ENCODE results near the gene RBM19.

The RBM19 gene

DNA sequence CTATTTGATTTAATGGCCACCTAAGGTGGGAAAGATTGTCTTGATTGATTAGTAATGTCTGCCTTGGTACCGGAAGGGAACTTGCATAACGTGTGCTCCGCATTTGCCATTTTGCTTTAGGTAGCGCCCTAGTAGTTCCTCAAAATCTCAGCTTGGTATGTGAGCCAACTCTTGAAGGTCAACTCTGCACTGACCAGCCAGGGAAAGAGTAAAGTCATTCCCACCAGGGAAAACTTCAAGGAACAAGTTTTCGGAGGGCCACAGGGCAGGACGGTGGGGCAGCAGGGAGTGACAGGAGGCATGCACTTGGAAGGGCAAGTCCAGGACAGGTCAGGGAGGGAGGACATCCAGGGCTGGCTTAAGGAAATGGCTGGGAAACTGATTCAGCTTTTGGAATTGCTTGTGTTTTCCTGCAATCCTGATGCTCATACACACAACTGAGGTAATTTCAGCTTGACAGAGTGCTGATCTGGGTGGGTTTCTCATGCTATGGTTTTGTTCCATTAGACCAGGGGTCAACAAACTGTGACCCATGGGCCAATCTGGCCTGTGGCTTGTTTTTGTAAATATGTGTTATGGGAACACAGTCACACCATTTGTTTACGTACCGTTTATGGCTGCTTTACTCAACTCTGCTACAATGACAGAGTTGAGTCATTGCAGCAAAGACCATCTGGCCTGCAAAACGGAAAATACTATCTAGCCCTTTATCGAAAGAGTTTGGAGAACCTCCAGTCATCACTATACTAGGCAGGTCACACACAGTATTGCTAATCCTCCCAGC, 184.5 kb downstream of the RBM19 start:
- Histone ChIP-seq H3K9me3 (ENCODE audit: insufficient read depth, low read depth, low read length) (no peaks in the 10 kb centered on the region), H3K4me1 (ENCODE audit: insufficient read depth, low read length) (peaks cover 6% of the 10 kb centered on the region; the same call in 1 of the 2 replicates), H3K27ac (ENCODE audit: low read depth, low read length) (no peak overlapping the region), H3K27me3 (ENCODE audit: insufficient read depth, low read length) (no peaks in the 10 kb centered on the region), H3K4me3 (ENCODE audit: low read length) (no peak overlapping the region), H3K36me3 (ENCODE audit: insufficient read depth, low read length) (no peaks in the 10 kb centered on the region), H3K9ac (ENCODE audit: low read depth, low read length) (no peak overlapping the region)
- WGBS: 87% methylated on average over 10 of the region's 10 CpGs

DNA sequence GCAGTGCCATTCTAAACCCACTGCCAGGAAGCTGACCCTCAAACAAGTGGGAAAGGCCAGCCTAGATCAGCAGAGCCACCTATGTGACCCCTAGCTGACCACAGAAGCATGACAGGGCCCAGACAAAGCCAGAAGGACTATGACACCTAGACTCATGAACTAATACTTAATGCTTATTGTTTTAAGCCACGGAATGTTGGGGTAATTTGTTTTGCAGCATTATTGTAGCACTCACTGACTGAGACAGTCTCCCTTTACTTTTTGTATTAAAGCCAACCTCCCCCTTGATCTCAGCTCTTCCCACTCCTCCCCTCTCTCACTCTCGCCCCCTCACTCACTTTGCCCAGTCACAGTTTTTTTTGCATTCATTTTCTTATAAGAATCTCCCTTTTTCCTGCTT, 186.4 kb downstream of the RBM19 start:
- no peak overlapping the region for H3K9ac ChIP-seq (ENCODE audit: low read depth, low read length)
- no peaks in the 10 kb centered on the region for H3K9me3 ChIP-seq (ENCODE audit: insufficient read depth, low read depth, low read length)
- 80% methylated on average over 1 of the region's 2 CpGs for WGBS

DNA sequence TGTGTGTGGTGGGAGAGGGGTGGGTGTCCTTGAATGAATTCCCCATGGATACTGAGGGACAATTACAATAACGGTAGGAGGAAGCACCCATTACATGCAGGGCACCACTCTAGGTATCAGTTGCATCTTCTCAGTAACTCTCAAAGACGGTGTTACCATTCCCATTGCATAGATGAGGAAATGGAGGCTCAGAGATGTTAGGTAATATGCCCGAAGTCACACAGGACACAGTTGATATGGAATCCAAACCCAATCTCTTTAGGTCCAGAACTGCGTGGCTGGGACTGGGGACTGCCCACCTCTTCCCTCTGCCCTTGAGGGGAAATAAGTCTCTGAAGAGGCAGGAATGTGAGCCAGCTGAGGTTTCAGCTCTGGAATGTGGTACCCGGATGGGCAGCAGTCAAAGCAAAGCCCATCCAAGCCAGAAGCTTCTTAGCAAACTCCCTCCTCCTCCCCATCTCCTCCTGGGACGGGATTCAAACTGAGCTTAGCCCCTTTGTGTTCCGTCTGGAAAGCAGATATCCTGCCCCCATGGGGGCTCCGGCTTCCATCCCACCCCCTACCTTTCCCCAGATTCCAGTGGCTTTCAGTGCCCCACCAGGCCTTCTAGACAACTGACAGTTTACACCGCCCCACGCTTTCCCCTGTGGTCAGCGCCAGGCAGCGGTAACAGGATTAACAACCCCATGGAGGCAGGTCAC, 187.5 kb downstream of the RBM19 start:
- H3K9ac ChIP-seq (ENCODE audit: low read depth, low read length): no peak overlapping the region
- H3K27me3 ChIP-seq (ENCODE audit: insufficient read depth, low read length): no peaks in the 10 kb centered on the region
- 29% methylated on average over 12 of the region's 12 CpGs for WGBS
- H3K36me3 ChIP-seq (ENCODE audit: insufficient read depth, low read length): no peaks in the 10 kb centered on the region
- no peaks in the 10 kb centered on the region for H3K9me3 ChIP-seq (ENCODE audit: insufficient read depth, low read depth, low read length)
- peaks cover 6% of the 10 kb centered on the region; the same call in 1 of the 2 replicates for H3K4me1 ChIP-seq (ENCODE audit: insufficient read depth, low read length)
- H3K4me3 ChIP-seq (ENCODE audit: low read length): no peak overlapping the region
- H3K27ac ChIP-seq (ENCODE audit: low read depth, low read length): no peak overlapping the region

More for the DNA sequence above, 186.4 kb downstream of the RBM19 start:
- no peaks in the 10 kb centered on the region for H3K36me3 ChIP-seq (ENCODE audit: insufficient read depth, low read length)
- no peak overlapping the region for H3K27ac ChIP-seq (ENCODE audit: low read depth, low read length)
- no peaks in the 10 kb centered on the region for H3K27me3 ChIP-seq (ENCODE audit: insufficient read depth, low read length)
- H3K4me3 ChIP-seq (ENCODE audit: low read length): no peak overlapping the region
- peaks cover 6% of the 10 kb centered on the region; the same call in 1 of the 2 replicates for H3K4me1 ChIP-seq (ENCODE audit: insufficient read depth, low read length)

DNA sequence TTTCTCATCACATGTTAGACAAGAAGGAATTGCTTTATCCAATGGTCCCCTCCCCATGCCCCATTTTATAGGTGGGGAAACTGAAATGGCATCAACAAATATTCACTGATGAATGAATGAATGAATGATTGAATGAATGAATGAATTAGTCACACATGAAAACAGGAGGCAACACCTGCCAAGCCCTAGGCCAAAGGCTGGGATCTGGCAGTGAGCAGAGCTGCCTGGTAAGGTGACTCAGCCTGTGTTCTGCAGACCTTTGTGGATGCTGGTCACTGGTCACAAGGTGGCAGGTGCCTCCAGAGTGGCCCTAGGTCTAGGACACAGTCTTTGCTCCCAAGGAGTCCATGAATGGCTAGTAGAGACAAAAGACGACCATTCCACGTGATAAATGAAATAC, 188.4 kb downstream of the RBM19 start:
- H3K36me3 ChIP-seq (ENCODE audit: insufficient read depth, low read length): no peaks in the 10 kb centered on the region
- peaks cover 6% of the 10 kb centered on the region; the same call in 1 of the 2 replicates for H3K4me1 ChIP-seq (ENCODE audit: insufficient read depth, low read length)
- H3K9me3 ChIP-seq (ENCODE audit: insufficient read depth, low read depth, low read length): no peaks in the 10 kb centered on the region
- no peak overlapping the region for H3K27ac ChIP-seq (ENCODE audit: low read depth, low read length)
- no peak overlapping the region for H3K9ac ChIP-seq (ENCODE audit: low read depth, low read length)
- no peak overlapping the region for H3K4me3 ChIP-seq (ENCODE audit: low read length)
- WGBS: 91% methylated on average over 2 of the region's 2 CpGs
- H3K27me3 ChIP-seq (ENCODE audit: insufficient read depth, low read length): no peaks in the 10 kb centered on the region

DNA sequence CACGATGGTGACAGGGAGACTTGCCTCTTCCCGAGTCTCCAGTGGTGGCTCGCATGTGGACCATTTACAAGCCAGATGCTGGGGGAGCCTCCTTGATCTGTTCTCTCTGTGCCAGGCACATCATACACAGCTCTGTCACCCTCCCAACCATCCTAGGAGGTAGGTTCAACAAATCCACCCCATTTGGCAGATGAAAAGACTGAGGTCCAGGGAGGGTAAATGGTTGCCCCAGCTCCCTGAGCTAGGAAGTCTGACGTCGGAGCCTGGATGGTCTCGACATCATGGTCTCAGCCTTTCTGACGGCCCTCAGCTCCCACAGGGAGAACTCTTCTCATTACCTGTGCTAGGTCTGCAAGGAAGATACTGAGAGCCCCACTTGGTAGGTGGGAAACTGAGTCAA, 189.6 kb downstream of the RBM19 start:
- Histone ChIP-seq H3K4me1 (ENCODE audit: insufficient read depth, low read length) (peaks cover 6% of the 10 kb centered on the region; the same call in 1 of the 2 replicates), H3K4me3 (ENCODE audit: low read length) (no peak overlapping the region), H3K9me3 (ENCODE audit: insufficient read depth, low read depth, low read length) (no peaks in the 10 kb centered on the region), H3K27ac (ENCODE audit: low read depth, low read length) (no peak overlapping the region), H3K9ac (ENCODE audit: low read depth, low read length) (no peak overlapping the region), H3K36me3 (ENCODE audit: insufficient read depth, low read length) (no peaks in the 10 kb centered on the region), H3K27me3 (ENCODE audit: insufficient read depth, low read length) (no peaks in the 10 kb centered on the region)
- WGBS: 92% methylated on average over 7 of the region's 7 CpGs

DNA sequence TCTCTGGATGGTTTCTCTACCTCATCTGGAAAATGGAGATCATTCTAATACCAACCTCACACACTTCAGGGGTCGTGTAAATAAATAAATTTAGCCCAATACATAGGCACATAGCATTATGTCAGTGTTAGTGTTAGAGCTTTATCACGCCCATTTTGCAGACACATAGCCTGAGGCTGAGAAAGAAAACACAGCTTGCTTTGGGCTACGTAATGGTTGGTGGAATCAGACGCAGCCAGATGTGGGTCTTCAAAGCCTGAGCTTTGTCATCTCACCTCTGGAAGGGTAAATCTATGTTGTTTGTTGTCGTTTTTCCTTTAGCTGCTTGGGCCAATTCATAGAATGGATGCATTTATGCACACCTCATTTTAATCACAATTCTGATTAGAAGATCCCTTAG, 191.6 kb downstream of the RBM19 start:
- 95% methylated on average over 5 of the region's 5 CpGs for WGBS

DNA sequence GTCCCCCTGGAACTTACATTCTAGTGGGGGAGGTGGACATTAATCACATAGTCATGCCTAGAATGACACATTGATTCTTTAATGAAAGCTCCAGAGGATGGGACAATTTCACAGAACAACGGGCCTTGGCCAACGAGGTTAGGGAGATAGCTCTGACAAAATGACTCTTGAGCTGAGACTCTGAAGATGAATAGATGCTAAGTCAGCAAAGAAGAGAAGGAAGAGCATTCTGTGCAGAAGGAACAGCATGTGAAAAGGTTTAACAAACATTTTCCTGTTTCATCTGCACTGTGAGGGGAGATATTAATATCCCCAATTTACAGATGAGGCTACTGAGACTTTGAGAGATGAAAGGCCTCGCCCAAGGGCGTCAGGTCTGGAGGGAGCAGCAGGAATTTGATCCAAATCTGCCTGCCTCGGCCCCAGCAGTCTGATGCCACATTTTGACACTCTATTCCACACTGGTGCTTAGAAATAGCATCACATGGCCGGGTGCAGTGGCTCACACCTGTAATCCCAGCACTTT, 193.6 kb downstream of the RBM19 start:
- Histone ChIP-seq H3K4me3 (ENCODE audit: low read length) (no peak overlapping the region), H3K27me3 (ENCODE audit: insufficient read depth, low read length) (no peaks in the 10 kb centered on the region), H3K4me1 (ENCODE audit: insufficient read depth, low read length) (no peaks in the 10 kb centered on the region), H3K27ac (ENCODE audit: low read depth, low read length) (no peak overlapping the region), H3K36me3 (ENCODE audit: insufficient read depth, low read length) (no peaks in the 10 kb centered on the region), H3K9me3 (ENCODE audit: insufficient read depth, low read depth, low read length) (no peaks in the 10 kb centered on the region), H3K9ac (ENCODE audit: low read depth, low read length) (no peak overlapping the region)
- 90% methylated on average over 6 of the region's 6 CpGs for WGBS

More for the DNA sequence above, 191.6 kb downstream of the RBM19 start:
- Histone ChIP-seq H3K9ac (ENCODE audit: low read depth, low read length) (no peak overlapping the region), H3K4me3 (ENCODE audit: low read length) (no peak overlapping the region), H3K9me3 (ENCODE audit: insufficient read depth, low read depth, low read length) (no peaks in the 10 kb centered on the region), H3K27ac (ENCODE audit: low read depth, low read length) (no peak overlapping the region), H3K4me1 (ENCODE audit: insufficient read depth, low read length) (peaks cover 6% of the 10 kb centered on the region; the same call in 1 of the 2 replicates), H3K27me3 (ENCODE audit: insufficient read depth, low read length) (no peaks in the 10 kb centered on the region), H3K36me3 (ENCODE audit: insufficient read depth, low read length) (no peaks in the 10 kb centered on the region)

DNA sequence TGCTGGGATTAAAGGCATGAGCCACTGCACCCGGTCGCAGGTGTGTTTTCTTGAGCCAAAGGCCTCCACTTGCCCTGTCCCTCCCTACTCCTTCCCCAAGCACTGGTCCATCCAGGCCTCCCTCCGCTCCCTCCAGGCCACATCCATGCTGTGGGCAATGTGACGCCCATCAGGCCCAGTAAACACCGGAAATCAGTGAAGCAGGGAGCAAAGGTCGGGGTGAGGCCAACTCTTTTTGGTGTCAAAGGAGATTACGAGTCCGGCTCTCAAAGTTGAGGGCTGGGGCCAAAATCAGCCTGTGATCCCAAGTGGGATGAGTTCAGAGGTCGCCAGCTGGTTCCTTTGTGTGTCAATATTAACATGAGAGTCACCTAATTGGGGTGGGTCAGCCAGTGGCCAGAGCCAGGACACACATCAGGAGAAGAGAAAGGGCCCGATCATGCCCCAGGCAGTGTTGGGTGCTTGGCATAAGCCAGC, 195.7 kb downstream of the RBM19 start:
- H3K27ac ChIP-seq (ENCODE audit: low read depth, low read length): no peak overlapping the region
- no peak overlapping the region for H3K4me3 ChIP-seq (ENCODE audit: low read length)
- peaks cover 6% of the 10 kb centered on the region; the same call in 1 of the 2 replicates for H3K4me1 ChIP-seq (ENCODE audit: insufficient read depth, low read length)
- H3K36me3 ChIP-seq (ENCODE audit: insufficient read depth, low read length): no peaks in the 10 kb centered on the region
- H3K9ac ChIP-seq (ENCODE audit: low read depth, low read length): no peak overlapping the region
- H3K9me3 ChIP-seq (ENCODE audit: insufficient read depth, low read depth, low read length): no peaks in the 10 kb centered on the region
- 90% methylated on average over 9 of the region's 10 CpGs for WGBS
- H3K27me3 ChIP-seq (ENCODE audit: insufficient read depth, low read length): peaks cover 5% of the 10 kb centered on the region

DNA sequence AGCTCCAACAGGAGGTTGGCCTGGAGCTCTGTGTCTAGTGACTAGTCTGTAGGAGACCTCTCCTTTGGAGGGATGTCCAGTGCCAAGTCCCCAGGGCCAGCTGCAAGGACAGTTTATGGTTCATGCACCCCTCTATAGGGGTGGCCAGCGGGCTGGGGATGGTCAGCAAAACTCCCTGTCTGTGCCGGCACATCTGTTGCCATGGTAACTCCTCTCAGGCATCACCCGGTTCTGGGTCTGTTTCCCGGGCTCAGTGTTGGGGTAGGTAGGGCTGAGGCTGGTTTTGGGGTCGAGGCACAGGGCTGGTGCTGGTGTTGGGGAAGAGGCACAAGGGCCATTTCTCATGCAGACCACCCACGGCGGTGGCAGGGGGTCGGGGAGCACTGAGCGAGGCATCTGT, 196.8 kb downstream of the RBM19 start:
- Histone ChIP-seq H3K27ac (ENCODE audit: low read depth, low read length) (no peak overlapping the region), H3K9me3 (ENCODE audit: insufficient read depth, low read depth, low read length) (no peaks in the 10 kb centered on the region), H3K4me1 (ENCODE audit: insufficient read depth, low read length) (peaks cover 6% of the 10 kb centered on the region; the same call in 1 of the 2 replicates), H3K36me3 (ENCODE audit: insufficient read depth, low read length) (no peaks in the 10 kb centered on the region), H3K4me3 (ENCODE audit: low read length) (no peak overlapping the region), H3K27me3 (ENCODE audit: insufficient read depth, low read length) (peaks cover 9% of the 10 kb centered on the region), H3K9ac (ENCODE audit: low read depth, low read length) (no peak overlapping the region)
- WGBS: 80% methylated on average over 9 of the region's 9 CpGs

DNA sequence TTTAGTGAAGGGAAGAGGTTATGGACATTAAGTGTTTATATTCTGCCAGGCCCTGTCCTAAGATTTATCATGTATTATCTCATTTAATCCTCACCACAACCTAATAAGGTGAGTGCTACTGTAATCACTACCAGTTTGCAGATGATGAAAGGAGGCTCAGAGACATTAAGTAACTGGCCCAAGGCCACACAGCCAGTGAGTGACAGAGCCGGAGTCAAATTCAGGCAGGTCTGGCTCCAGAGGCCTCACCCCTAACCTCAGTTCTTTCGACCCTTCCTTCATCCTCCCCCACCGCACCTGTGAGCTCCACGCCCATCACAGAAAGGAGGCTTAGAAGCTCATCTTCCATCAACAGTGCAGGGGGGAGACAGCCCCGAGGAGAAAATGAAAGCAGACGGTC, 197.3 kb downstream of the RBM19 start:
- H3K4me1 ChIP-seq (ENCODE audit: insufficient read depth, low read length): peaks cover 6% of the 10 kb centered on the region; the same call in 1 of the 2 replicates
- WGBS: 83% methylated on average over 6 of the region's 6 CpGs
- H3K27me3 ChIP-seq (ENCODE audit: insufficient read depth, low read length): peaks cover 9% of the 10 kb centered on the region
- no peaks in the 10 kb centered on the region for H3K36me3 ChIP-seq (ENCODE audit: insufficient read depth, low read length)
- H3K9me3 ChIP-seq (ENCODE audit: insufficient read depth, low read depth, low read length): no peaks in the 10 kb centered on the region
- no peak overlapping the region for H3K4me3 ChIP-seq (ENCODE audit: low read length)
- H3K9ac ChIP-seq (ENCODE audit: low read depth, low read length): no peak overlapping the region
- H3K27ac ChIP-seq (ENCODE audit: low read depth, low read length): no peak overlapping the region
